Left lung (tissue), 10 donors: ENCODE results near the gene AMIGO2. TPM values are rescaled to one million over a fixed set of nuclear protein-coding genes. Genes with fewer than 3 reads are reported as not detected.

Experiments
- ATAC-seq: fragments of 200-7000 bp; cut with Tn5 transposase; one replicate; pipeline ENCODE4 v1.9.1; 2020; ENCODE audit warnings: moderate library complexity
- DNase-seq, 4 donors: peaks; one replicate each; pipeline ENCODE4 v3.0.0-alpha.2; 2013 to 2020
- H3K27ac ChIP-seq, 2 donors: fragments of 200-600 bp; sonication (generic) in 1 of 2; one replicate each; pipeline versions ENCODE4 v1.5.0 to v1.8.0; 2020 to 2021
- H3K27me3 ChIP-seq, 2 donors: fragments of 200-600 bp; sonication (generic) in 1 of 2; one replicate each; pipeline versions ENCODE4 v1.5.0 to v1.8.0; 2020 to 2021
- H3K36me3 ChIP-seq, 2 donors: fragments of 200-600 bp; sonication (generic) in 1 of 2; one replicate each; pipeline versions ENCODE4 v1.5.0 to v1.8.0; 2020 to 2021
- H3K4me1 ChIP-seq, 2 donors: fragments of 200-600 bp; one replicate each; pipeline ENCODE4 v1.8.0; 2021
- H3K4me3 ChIP-seq, 2 donors: fragments of 200-600 bp; sonication (generic) in 1 of 2; one replicate each; pipeline versions ENCODE4 v1.5.0 to v1.8.0; 2020 to 2021; ENCODE audit warnings: mild to moderate bottlenecking in 1 of 2
- H3K9me3 ChIP-seq, 2 donors: fragments of 200-600 bp; sonication (generic) in 1 of 2; one replicate each; pipeline versions ENCODE4 v1.5.0 to v1.8.0; 2020 to 2021
- CTCF ChIP-seq, 2 donors: fragments of 200-600 bp; sonication (generic) in 1 of 2; IDR thresholded peaks; one replicate each; pipeline versions ENCODE4 v1.5.0 to v1.8.0; 2021; ENCODE audit warnings: antibody characterized with exemption in 2 of 2
- intact Hi-C, 2 donors: fragments of 100-400 bp; cut with DNase I; formaldehyde crosslinking; loops; one replicate each; pipeline versions ENCODE4 v1.11.2 to v1.14.2; 2022
- polyA plus RNA-seq, 6 donors: library from polyadenylated mRNA; unstranded; fragments of 120-200 nt; gene quantifications; one replicate each; pipeline ENCODE4 v1.2.1, GENCODE V29; 2013; ENCODE audit not compliant: insufficient read length in 6 of 6
- total RNA-seq, 2 donors: library from RNA; stranded (reverse); fragmentation: NEBNext Ultra II Directional; extraction: Animal tissue kit (Norgen Biotek cat#: 25700); gene quantifications; one replicate each; pipeline ENCODE4 v1.2.1, GENCODE V29; 2021
- donor health status: DM: no; HTN: yes; CAD: no.
- donor health status: DM: no; HTN: no; CAD: no.

AMIGO2 gene
- total and polyA plus RNA-seq, 8 donors, result 2.4 to 17.6 (median 3.1) TPM

GRCh38 chr12:47111854-47112253, 32.1 kb upstream of the AMIGO2 start:
- intact Hi-C loops, result no loop called here
- Histone ChIP-seq H3K4me3 (no peak overlapping the region), H3K36me3 (no peaks in the 10 kb centered on the region), H3K27ac (no peak overlapping the region), H3K27me3 (no peaks in the 10 kb centered on the region), H3K9me3 (no peaks in the 10 kb centered on the region), H3K4me1 (no peaks in the 10 kb centered on the region)
- no peak for TF ChIP-seq CTCF (IDR thresholded peaks at IDR 0.05)
- ATAC-seq (no peak), DNase-seq (peak in 1 of 4 donors; percentile 36)

DNA sequence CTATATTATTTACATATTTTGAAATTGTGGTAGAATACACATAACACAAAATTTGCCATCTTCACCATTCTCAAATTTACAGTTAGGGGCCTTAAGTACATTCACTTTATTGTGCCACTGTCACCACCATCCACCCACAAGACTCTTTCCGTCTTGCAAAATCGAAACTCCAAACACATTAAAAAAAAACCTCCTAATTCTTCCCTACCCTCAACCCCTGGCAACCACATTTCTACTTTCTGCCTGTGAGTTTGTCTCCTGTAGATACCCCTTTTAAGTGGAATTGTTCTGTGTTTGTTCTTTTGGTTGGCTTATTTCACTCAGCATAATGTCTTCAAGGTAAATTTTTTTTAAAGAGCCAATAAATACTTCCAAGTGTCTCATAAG, 31.6 kb upstream of the AMIGO2 start:
- H3K27me3 ChIP-seq, result no peaks in the 10 kb centered on the region
- TF ChIP-seq CTCF (IDR thresholded peaks at IDR 0.05), result no peak
- H3K36me3 ChIP-seq, result no peaks in the 10 kb centered on the region
- no peak overlapping the region for H3K4me3 ChIP-seq
- ATAC-seq (no peak), DNase-seq (no peak)
- intact Hi-C loops, result no loop called here
- no peaks in the 10 kb centered on the region for H3K9me3 ChIP-seq
- H3K4me1 ChIP-seq, result no peaks in the 10 kb centered on the region
- no peak overlapping the region for H3K27ac ChIP-seq

DNA sequence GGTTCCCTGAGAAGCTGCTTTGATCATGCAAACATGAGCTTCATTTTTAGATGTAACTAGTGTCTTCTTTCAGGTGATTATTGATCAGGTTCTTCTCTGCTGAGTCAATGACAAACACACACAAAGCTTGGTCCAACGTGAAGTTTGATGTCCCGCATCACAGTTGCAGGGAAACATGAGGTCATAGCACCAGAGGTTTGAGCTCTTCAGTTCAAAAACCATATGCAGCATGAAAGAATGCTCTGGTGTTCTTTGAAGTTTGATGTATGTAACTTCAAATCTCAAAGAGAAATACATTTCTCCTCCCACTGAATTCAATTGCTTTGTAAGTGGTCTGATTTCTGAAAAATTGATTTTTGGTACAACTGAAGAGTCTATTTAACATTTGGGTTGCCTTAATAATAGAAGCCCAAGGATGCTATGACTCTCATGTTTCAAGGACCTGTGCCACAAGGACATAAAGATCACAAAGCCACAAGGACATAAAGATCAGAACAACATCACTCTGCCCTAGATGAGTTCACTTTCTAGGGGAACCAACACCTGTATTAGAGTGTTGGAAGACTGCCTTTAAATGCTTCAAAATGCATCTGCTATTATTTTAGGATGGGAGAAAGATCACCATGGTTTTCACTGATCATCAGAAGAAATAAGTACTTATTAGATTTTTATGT, 31.1 kb upstream of the AMIGO2 start:
- no peaks in the 10 kb centered on the region for H3K27me3 ChIP-seq
- H3K4me1 ChIP-seq, result no peaks in the 10 kb centered on the region
- TF ChIP-seq CTCF (IDR thresholded peaks at IDR 0.05), result no peak
- intact Hi-C loops, result no loop called here
- DNase-seq (no peak), ATAC-seq (no peak)
- no peak overlapping the region for H3K27ac ChIP-seq
- H3K9me3 ChIP-seq, result no peaks in the 10 kb centered on the region
- H3K4me3 ChIP-seq, result no peak overlapping the region
- H3K36me3 ChIP-seq, result no peaks in the 10 kb centered on the region

- no peak for TF ChIP-seq CTCF (IDR thresholded peaks at IDR 0.05)
- no peaks in the 10 kb centered on the region for H3K27me3 ChIP-seq
- DNase-seq, result no peak
- no peaks in the 10 kb centered on the region for H3K36me3 ChIP-seq
- no peaks in the 10 kb centered on the region for H3K9me3 ChIP-seq
- no peak overlapping the region for H3K27ac ChIP-seq
- no peak overlapping the region for H3K4me3 ChIP-seq
- no peaks in the 10 kb centered on the region for H3K4me1 ChIP-seq
- ATAC-seq, result no peak
- intact Hi-C loops, result no loop called here
These were observed 30.3 kb upstream of the AMIGO2 start for GRCh38 chr12:47110011-47110541.

GRCh38 chr12:47107926-47108325, 28.2 kb upstream of the AMIGO2 start:
- no peak for TF ChIP-seq CTCF (IDR thresholded peaks at IDR 0.05)
- Histone ChIP-seq H3K36me3 (no peaks in the 10 kb centered on the region), H3K27ac (no peak overlapping the region), H3K4me1 (no peaks in the 10 kb centered on the region), H3K27me3 (no peaks in the 10 kb centered on the region), H3K9me3 (no peaks in the 10 kb centered on the region), H3K4me3 (no peak overlapping the region)
- ATAC-seq, result no peak
- intact Hi-C loops, result no loop called here
- DNase-seq, result no peak
